ENCODE results near the gene PRMT1. TPM values are rescaled to one million over a fixed set of nuclear protein-coding genes. Genes with fewer than 3 reads are reported as not detected.
"Not testable (repeated sequence)": the region's sequence is repeated elsewhere in the genome, so short reads cannot be mapped to it uniquely, and the experiment has no call there.

Gene PRMT1
- total RNA-seq: 186 and 189 TPM in 2 replicates

DNA sequence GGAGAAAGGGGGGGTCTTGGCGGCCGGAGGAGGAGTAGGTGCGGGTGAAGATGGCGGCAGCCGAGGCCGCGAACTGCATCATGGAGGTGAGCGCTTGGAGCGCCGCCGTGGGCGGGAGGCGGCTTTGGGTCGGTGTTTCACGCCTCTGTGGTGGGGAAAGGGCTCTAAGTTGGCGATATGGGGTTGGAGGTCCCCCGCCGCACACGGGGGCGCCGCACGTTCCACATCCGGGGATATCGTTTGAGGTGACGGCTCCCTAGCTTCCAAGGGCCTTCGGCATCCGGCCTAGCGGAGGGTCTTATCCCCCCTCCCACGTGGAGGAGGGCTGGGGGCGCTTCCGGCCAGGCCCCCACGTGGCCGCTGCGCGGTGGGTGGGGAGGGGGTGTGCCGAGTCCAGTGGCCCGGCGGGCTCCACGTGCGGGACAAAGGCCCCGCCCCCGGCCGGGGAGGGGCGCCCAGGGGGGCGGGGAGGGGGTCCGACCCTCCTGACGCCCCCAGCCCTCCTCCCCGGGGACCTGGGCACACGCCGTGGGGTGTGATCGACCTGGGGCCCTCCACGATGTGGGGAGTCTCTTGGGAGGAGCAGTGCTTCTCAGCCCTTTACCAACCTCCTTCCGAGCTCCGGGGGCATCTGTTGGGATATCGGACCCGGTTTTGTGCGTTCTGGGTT lies at the start of gene PRMT1:
PRMT1 (plus strand) TSS at position 41 of the 670 bp plus-strand sequence; CDS start at position 51, 10 bp downstream.
- intact Hi-C loops (cut with micrococcal nuclease): loop anchor here (2.0 to 5.0 kb wide), 3 partner anchors 191 to 345 kb away; no protein-coding TSS in a partner anchor

DNA sequence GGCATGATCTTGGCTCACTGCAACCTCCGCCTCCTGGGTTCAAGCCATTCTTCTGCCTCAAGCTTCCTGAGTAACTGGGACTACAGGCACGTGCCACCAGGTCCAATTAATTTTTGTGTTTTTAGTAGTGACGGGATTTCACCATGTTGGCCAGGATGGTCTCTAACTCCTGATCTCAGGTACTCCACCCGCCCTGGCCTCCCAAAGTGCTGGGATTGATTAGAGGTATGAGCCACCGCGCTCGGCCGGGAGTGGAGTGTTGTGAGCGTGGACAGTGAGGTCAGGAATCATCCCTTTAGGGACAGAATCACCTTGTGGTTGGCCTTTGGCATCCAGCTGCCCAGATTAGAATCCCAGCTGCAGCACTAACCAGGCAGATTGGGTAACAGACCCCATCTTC lies 47.4 kb upstream of the PRMT1 start:
- intact Hi-C loops (cut with micrococcal nuclease): no loop called here

DNA sequence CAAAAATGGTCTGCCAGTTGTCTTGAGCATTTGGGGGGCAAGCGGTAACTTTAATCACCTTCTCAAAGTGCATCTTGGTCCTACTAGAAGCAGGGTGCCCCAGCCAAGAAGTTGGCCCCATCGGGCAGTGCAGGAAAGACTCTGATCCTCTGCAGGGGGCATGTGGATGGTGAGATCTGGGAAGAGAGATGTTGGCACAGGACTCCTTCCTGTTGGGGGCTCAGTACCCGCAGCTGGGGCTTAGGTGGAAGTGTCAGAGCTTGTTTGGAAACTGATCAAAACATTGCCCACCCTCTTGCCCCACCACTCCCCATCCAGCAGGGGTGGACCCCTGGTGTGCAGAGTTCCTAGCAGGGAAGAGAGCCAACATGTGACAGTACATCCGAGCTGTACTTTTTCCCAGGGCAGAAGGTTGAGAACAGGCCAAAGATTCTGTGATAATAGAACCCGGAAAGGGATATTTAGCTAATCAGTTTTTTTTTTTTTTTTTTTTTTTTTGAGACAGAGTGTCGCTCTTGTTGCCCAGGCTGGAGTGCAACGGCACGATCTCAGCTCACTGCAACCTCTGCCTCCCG lies 46.0 kb upstream of the PRMT1 start:
- intact Hi-C loops (cut with micrococcal nuclease): no loop called here

DNA sequence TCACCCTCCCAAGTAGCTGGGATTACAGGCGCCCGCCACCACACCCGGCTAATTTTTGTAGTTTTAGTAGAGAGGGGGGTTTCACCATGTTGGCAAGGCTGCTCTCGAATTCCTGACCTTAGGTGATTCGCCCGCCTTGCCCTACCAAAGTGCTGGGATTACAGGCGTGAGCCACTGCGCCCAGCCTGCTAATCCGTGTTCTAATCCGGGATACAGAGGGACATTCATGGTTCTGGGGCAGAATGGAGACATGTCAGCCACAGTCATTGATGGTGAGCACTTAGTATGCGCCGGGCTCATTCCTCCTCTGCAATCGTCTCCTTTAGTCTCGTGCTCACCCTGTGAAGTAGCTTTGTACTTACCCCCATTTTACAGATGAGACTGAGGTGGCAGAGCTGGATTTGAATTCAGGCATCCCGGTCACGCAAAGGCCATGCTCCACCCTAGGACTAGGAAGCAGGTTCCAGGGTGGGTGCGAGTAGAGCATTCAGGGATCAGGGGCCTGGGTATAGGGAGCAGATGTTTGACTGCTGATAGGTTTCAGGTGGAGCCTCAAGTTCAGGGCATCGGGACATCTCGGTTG lies 45.4 kb upstream of the PRMT1 start:
- intact Hi-C loops (cut with micrococcal nuclease): no loop called here

DNA sequence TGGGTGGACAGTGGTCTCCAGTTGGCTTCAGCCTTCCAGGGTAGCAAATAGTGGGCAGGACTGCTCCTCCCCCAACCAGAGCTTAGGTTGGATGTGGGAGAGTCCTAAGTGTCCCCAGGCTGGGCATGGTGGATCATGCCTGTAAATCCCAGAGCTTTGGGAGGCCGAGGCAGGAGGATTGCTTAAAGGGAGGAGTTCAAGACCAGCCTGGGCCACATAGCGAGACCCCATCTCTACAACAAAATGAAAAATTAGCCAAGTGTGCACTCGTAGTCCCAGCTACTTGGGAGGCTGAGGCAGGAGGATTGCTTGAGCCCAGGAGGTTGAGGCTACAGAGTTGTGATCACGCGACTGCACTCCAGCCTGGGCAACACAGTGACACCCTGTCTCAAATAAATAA lies 44.5 kb upstream of the PRMT1 start:
- intact Hi-C loops (cut with micrococcal nuclease): no loop called here

DNA sequence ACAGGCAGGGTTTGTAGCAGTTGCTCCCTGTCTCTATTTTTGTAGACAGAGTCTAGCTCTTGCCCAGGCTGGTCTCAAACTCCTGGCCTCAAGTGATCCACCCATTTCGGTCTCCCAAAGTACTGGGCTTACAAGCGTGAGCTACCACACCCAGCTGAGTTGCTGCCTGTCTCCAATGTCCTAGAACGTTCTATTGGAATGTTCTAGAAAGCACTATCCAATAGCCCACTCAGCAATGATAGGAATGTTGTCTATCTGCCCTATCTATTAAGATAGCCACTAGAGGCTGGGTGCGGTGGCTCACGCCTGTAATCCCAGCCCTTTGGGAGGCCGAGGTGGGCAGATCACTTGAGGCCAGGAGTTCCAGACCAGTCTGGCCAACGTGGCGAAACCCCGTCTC lies 43.8 kb upstream of the PRMT1 start:
- intact Hi-C loops (cut with micrococcal nuclease): not testable (repeated sequence)

DNA sequence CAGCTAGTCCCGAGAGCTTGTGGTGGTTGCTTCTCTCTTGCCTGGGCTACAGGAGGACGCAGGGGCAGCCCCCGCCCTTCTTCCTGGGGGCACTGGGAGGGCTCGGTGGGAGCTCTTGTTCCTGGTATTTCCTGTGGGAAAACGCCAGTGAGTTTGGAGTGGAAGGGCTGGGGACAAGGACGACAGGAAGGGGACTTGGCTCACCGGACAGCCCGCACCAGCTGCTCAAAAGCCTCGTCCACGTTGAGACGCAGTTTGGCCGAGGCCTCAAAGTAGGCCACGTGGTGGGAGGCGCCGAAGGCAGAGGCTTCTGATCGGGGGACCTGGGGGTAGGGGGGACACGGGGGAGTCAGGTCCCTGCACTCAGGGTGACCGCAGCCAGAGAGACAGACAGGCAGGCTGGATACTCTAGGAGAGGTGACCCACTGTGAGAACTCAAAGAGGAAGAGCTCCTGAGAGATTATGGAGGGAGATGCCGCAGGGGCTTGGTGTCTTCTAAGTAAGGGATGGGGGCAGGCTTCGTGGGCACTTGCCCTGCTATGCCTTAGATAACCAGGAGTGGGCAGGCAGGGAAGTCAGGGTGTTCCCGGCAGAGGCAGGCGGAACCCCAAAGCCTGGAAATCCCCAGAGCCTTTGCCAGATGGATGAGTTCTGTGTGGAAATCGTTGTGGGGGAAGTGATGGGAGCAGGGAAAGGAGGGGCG lies 41.4 kb upstream of the PRMT1 start:
- intact Hi-C loops (cut with micrococcal nuclease): no loop called here

DNA sequence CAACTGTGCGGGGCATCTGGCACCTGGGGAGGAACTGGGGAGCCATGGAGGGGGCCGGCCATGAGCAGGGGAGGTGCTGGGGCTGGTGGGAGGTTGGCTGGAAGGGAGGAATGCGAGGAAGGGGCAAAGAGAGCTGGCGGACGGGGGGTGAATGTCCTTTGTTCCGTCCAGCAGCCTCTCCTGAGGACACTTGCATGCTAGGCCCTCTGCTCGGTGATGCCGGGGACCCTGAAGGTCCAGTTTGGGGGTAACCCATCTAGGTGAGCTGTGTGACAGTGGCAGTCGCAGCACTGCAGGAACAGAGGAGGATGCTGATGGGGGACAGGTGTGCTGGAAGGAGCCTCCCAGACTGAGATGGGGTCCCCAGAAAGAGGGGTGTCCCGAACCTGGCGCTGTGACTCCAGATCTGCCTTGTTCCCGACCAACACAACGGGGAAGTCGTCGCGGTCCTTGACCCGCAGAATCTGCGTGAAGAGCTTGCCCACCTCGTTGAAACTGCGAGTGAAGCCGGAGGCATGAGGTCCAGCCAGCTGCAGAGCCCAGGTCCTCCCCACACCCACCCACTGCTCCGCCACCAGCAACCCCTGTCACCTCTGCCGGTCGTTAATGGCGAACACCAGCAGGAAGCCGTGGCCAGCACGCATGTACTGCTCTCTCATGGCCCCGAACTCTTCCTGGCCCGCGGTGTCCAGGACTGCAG lies 40.7 kb upstream of the PRMT1 start:
- intact Hi-C loops (cut with micrococcal nuclease): no loop called here

DNA sequence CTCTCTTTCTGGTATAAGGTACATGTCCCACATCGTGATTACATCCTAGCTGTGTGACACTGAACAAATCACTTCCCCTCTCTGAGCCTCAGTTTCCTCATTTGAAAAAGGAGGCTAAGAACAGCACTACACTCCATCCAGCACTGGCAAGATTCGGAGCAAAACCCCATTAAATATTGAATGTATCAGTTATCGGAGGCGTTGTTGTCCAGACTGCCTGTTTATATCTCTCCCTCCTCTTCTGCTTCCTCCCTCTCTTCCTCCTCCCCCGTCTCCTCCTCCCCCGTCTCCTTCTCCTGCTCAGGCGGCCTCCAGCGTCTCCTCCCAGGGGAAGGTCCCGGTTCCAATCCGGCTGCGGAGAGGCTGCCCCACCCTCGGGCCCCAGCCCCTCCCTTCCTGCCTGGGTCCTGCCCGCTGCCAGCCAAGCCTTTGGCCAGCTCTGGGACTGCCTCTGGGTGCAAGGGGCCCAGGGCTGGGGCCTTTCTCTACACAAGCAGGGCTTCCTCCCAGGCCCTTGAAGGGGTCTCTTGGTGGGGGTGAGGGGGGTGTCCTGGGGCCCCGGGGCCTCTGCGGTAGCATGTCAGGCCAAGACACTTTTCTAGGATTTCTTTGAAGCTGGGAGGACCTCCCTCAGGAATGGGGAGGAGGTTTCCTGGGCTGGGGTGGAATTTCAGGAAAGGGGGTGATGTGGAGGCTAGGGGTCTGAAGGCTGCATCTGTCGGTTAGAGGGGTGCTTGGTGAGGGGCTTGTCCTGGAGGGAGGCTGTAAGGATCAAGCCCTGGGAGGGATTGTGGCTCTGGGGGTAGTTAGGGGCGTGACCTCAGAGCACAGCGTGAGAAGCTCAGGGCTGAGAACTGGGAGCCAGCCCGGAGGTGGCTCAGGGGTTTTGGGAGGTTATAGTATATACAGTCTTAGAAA lies 39.0 kb upstream of the PRMT1 start:
- intact Hi-C loops (cut with micrococcal nuclease): no loop called here

DNA sequence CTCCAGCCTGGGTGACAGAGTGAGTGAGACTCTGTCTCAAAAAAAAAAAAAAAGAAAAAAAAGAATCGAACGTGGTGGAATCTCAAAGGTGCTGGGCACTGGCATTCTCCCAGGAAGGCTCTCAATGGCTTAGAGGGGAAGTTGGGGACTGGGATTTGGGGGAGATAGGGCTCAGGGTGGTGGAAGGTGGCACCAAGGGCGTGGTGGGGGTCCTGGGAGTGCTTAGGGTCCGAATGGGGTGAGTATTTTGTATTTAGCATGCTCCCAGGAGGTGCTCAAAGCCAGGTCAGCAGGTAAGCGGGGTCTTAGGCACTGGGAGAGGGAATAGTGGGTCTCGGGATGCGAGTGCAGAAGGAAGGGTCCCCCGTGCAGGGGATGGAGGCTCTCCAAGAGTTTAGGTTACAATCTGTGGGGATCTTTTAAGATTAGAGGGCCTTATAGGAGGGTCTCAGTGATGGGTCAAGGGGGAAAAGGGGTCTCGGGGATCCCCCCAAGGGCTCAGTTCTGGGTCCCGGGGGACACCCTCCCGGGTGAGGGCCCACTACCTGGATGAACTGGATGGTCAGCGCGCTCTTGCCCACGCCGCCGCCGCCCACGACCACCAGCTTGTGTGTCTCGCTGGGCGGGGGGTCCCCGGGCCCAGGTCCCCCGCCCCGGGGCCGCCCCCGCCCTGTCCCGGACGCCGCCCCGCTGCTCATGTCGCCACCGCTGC lies 37.5 kb upstream of the PRMT1 start:
- intact Hi-C loops (cut with micrococcal nuclease): loop anchor here (1.0 to 5.0 kb wide), 19 partner anchors 26 to 1147 kb away; partner anchors contain the start of genes AKT1S1, ASPDH, BCL2L12 and DBP

DNA sequence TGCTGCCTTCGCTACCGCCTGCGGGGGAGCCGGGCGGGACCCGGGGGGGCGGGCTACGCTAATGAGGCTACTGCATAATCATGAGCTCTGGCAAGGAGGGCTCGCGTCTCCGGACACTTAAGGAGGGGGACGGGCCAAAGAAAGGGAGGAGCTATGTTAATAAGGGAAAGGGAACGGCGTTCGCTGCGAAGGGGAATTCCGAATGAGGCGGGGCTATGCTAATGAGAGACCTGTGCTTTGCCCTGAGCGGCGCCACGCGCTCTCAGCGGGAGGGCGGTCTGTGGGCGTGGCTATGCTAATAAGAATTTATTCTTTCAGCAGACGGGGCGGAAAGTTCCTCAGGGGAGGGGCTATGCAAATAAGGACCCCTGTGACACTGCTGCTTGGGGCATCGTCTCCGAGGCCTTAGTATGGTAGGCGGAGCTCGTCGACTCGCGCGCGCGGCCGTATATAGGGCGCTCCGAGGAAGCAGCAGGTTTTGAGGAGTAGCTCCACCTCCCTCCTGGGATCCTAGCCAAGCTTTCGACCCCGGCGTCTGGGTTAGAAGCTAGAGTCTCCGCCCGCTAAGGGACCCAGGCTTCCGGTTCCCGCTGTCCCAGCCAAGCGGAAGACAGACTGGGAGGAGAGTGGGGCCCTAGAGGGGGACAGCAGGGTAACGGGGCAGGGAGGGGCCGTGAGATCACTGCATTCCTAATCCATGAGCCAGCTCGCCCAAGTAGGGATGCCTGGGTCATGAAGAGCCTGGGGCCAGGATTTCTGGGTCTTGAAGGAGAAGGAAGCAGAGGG lies 36.8 kb upstream of the PRMT1 start, which contains the start of gene RRAS:
RRAS (minus strand) TSS at position 31 of the 786 bp plus-strand sequence. CDS start 45 bp downstream, outside the sequence.
- intact Hi-C loops (cut with micrococcal nuclease): loop anchor here (1.0 to 5.0 kb wide), 19 partner anchors 25 to 1148 kb away; partner anchors contain the start of genes AKT1S1, ASPDH, BCL2L12 and DBP

DNA sequence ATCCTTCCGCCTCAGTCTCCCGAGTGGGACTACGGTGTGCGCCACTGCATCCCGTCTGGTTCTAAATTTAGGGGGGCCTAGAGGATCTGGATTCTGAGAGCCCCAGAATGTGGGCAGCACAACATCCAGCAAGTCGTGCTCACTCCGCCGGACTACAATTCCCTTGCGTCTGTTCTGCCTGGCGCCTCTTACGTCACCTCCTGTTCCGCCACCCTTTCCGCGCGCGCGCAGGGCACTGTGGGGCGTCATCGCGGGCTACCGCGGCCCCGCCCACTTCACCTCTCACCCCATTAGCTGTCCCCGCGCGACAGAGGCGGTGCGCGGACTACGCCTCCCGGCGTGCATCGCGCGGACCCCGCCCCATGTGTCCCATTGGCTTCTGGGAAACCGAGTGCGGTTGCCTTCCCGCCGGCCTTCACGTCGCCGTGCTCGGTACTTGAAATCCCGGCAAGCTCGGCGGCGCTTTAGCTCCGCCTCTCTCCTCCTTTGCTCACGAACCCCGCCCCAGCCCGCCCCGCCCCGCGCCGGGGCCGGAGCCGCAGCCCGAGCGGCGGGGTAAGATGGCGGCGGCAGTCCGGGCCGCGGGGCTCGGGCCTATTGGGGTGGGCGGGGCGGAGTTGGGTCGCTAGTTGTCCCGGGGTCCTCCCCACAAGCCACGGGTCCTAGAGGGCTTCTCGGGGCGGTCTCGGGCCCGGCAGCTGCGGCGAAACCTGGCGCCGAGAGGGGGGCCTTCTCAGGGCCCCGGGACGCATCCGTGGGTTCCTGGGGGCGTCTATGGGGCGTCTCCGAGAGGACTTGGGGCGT lies 35.2 kb upstream of the PRMT1 start, which contains the start of gene SCAF1:
SCAF1 (plus strand) TSS at position 522 of the 804 bp plus-strand sequence. CDS start 2,818 bp downstream, outside the sequence.
- intact Hi-C loops (cut with micrococcal nuclease): loop anchor here (1.0 to 5.0 kb wide), 9 partner anchors 75 to 1149 kb away; partner anchors contain the start of genes ASPDH, FLT3LG, JOSD2 and KCNC3

DNA sequence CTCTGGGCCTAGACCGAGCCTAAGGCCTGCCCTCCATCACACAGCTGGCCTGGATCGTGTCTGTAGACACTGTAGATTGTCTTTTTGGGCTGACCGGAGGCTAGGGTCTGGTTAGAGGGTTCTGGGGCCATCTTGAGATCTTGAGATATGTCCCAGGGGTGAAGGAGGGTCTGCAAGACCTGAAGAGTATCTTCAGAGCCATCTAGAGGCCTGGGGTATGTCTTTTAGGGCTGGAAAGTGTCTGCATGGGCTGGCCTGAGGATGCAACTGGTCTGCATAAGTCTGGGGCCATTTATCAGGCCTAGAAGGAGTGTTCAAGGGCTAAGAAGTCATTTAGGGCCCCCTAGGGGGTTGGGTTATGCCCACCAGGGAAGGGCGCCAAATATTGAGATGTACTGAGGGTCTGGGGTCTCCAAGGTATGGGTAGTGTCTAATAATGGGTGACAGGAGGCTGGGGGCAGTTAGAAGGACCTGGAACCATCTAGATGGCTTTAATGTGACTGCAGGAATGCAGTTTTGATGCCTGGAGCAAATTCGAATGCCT lies 34.5 kb upstream of the PRMT1 start:
- intact Hi-C loops (cut with micrococcal nuclease): loop anchor here (2.0 to 5.0 kb wide), 4 partner anchors 74 to 930 kb away; partner anchors contain the start of genes ASPDH, JOSD2 and KCNC3

DNA sequence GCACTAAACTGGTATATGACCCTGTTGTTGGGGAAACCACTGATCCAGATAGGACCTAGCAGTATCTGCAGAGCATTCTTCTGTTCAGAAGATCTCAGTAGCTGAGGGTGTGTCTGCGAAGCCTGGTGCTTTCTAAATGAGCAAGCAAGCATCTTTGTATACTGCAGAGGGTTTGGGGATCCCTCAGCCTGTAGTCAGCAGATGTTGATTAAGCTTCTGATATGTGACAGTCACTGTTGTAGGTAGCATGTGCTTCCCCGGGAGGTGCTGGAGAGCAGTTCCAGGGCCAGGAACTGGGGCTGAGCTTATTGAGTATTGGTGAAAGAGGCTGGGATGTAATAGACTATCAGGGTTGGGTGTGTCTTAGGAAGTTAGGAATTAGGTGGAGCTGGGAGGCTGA lies 33.6 kb upstream of the PRMT1 start:
- intact Hi-C loops (cut with micrococcal nuclease): loop anchor here (2.0 to 5.0 kb wide), 4 partner anchors 73 to 931 kb away; partner anchors contain the start of genes ASPDH, JOSD2 and KCNC3

DNA sequence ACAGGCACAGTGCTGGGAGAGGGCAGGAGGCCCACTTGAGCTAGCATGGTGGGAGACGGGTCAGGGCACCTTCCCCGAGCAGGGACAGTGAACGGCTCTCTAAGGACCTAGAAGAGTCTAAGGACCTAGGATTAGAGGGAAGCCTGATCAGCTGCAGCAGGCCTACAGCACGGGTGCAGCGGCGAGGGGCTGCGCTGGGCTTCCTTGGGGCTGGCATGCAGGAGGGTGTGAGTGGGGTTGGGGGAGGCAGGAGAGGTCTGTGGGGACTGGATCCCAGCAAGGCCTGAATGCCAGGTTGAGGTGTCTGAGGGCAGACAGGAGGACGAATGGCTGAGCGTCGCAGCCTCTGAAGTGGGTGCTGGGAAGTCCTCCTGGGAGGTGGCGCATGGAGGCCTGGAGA lies 31.5 kb upstream of the PRMT1 start:
- intact Hi-C loops (cut with micrococcal nuclease): no loop called here

DNA sequence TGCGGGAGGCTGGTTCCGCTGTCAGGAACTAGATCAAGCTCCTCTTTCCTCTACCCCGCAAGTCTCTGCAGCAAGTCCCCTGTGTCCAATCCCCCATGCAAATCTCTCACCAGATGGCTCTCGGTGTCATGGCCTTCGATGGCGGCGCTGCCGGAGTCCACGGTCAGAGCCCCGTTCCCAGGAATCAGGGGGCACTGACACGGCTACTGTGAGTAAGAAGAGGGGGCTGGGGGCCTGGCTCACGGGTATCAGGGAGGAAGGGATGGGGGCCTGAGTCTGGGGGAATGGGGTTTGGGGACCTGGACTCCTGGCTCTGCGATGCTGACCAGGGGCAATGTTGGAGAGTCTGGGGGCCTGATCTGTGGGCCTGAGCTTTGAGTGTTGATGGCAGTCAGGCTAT lies 31.1 kb upstream of the PRMT1 start:
- intact Hi-C loops (cut with micrococcal nuclease): no loop called here

DNA sequence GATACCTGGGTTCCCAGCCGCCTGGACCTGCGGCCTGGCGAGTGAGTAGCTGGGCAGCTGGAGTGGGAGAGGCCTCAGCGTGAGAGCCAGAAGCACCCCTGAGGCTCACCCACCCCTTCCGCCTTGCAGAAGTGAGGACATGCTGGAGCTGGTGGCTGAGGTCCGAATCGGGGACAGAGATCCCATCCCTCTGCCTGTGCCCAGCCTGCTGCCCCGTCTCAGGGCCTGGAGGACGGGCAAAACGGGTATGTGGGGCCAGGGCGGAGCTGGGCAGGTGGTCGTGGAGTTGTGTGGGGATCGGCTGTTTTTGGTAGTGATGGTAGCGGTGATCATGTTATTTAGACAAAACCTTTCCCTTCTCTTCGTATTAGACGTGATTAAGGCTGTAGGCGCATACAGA lies 30.5 kb upstream of the PRMT1 start:
- intact Hi-C loops (cut with micrococcal nuclease): no loop called here

Measured in T-helper 1 cell treated with Interleukin-12 subunit alpha and Interleukin-12 subunit beta and Interleukin-4 antibody, amounts not matched to agents 30 ng/mL and 1 ng/mL, for 36 hours (primary cell).